ENCODE data around the gene HAUS8. TPM values are rescaled to one million over a fixed set of nuclear protein-coding genes. Genes with fewer than 3 reads are reported as not detected.

HAUS8 gene
- total and polyA plus RNA-seq, 2 of the 13 experiments (the other 11 are each of a cell fraction or from before 2014, with no cell fraction given): 7.8 to 17.5 TPM

- TF ChIP-seq ASH2L (IDR thresholded peaks at IDR 0.05; ENCODE audit: insufficient read length, low read depth, low read length): peak; percentile 62
- TF ChIP-seq ISL2 (CRISPR knock-in tag; IDR thresholded peaks at IDR 0.05): peak; percentile 42; the same call in 1 of the 2 replicates
- peak; percentile 40; the same call in 1 of the 2 replicates for TF ChIP-seq GATAD1 (CRISPR knock-in tag; IDR thresholded peaks at IDR 0.05)
- no peak for TF ChIP-seq SATB2 (CRISPR knock-in tag; IDR thresholded peaks at IDR 0.05)
- TF ChIP-seq ZNF414 (CRISPR knock-in tag; IDR thresholded peaks at IDR 0.05): no peak
- peak; percentile 91 for TF ChIP-seq GATAD2A (CRISPR knock-in tag; IDR thresholded peaks at IDR 0.05)
- no peak for TF ChIP-seq SMARCC2 (IDR thresholded peaks at IDR 0.05)
- TF ChIP-seq LCORL (IDR thresholded peaks at IDR 0.05): no peak
- TF ChIP-seq LCORL (CRISPR knock-in tag; IDR thresholded peaks at IDR 0.05): peak; percentile 24; the same call in 1 of the 2 replicates
- peak; percentile 59 for TF ChIP-seq MEF2D (CRISPR knock-in tag; IDR thresholded peaks at IDR 0.05)
- no peak for TF ChIP-seq ZHX2 (IDR thresholded peaks at IDR 0.05; ENCODE audit: low read depth)
- no peak for TF ChIP-seq ZHX2 (CRISPR knock-in tag; IDR thresholded peaks at IDR 0.05; ENCODE audit: borderline replicate concordance)
- TF ChIP-seq ZNF740 (CRISPR knock-in tag; IDR thresholded peaks at IDR 0.05): 0 out of 2 replicates have a peak, but pooled peaks have one; percentile 41
- TF ChIP-seq ARID2 (CRISPR knock-in tag; IDR thresholded peaks at IDR 0.05; ENCODE audit: borderline replicate concordance): no peak
- TF ChIP-seq ZNF121 (CRISPR knock-in tag; IDR thresholded peaks at IDR 0.05): peak; percentile 17; the same call in 1 of the 2 replicates
- no peak for TF ChIP-seq HIC2 (CRISPR knock-in tag; IDR thresholded peaks at IDR 0.05; ENCODE audit: low read depth)
- TF ChIP-seq ZNF331 (CRISPR knock-in tag; IDR thresholded peaks at IDR 0.05): peak; percentile 70; the same call in 1 of the 2 replicates
- TF ChIP-seq IKZF5 (CRISPR knock-in tag; IDR thresholded peaks at IDR 0.05): peak; percentile 70
- no peak for TF ChIP-seq RARG (CRISPR knock-in tag; IDR thresholded peaks at IDR 0.05; ENCODE audit: low read depth)
Observed at GRCh38 chr19:17097593-17098126, 22.4 kb upstream of the HAUS8 start (continued).

All from HepG2 (cell line).